ENCODE measurements around the gene FADS2.

DNA sequence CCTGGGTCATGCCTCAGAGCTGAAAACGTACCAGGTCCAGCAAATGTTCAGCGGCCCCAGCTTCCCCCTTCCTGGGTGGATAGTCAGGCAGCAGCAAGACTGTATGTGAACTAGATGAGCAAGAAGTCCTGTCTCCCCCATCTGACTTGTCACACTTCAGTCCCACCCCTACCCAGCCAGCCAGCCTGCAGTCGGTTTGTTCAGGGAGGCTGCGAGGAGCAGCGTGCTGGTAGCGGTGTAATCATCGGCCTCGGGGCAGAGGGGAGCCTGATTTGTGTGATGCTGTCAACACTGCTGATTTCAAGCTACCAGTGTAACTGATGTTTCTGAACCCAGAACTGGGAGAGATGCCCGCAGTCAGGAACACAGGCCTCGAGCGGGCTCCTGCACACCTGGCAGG is 45.3 kb upstream of the FADS2 start:
- TF ChIP-seq, protein P1, sequence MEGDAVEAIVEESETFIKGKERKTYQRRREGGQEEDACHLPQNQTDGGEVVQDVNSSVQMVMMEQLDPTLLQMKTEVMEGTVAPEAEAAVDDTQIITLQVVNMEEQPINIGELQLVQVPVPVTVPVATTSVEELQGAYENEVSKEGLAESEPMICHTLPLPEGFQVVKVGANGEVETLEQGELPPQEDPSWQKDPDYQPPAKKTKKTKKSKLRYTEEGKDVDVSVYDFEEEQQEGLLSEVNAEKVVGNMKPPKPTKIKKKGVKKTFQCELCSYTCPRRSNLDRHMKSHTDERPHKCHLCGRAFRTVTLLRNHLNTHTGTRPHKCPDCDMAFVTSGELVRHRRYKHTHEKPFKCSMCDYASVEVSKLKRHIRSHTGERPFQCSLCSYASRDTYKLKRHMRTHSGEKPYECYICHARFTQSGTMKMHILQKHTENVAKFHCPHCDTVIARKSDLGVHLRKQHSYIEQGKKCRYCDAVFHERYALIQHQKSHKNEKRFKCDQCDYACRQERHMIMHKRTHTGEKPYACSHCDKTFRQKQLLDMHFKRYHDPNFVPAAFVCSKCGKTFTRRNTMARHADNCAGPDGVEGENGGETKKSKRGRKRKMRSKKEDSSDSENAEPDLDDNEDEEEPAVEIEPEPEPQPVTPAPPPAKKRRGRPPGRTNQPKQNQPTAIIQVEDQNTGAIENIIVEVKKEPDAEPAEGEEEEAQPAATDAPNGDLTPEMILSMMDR (IDR thresholded peaks at IDR 0.05 in 2 of 3, conservative IDR thresholded peaks at IDR 0.05 in 1 of 3; ENCODE audit: borderline replicate concordance in 1 of 3, insufficient read depth in 1 of 3, low read depth in 2 of 3, low read length in 2 of 3) = no peak
- TF ChIP-seq POLR2A (IDR thresholded peaks at IDR 0.05; ENCODE audit: borderline replicate concordance, extremely low read depth, insufficient read depth, insufficient read length) (no peak), CBX3 (IDR thresholded peaks at IDR 0.05; ENCODE audit: low read depth) (no peak), CEBPB (IDR thresholded peaks at IDR 0.05; ENCODE audit: low read depth) (no peak), EZH2phosphoT487 (IDR thresholded peaks at IDR 0.05; ENCODE audit: borderline replicate concordance) (no peak), SRF (IDR thresholded peaks at IDR 0.05; ENCODE audit: low read depth) (no peak)
- TF ChIP-seq, protein P2, sequence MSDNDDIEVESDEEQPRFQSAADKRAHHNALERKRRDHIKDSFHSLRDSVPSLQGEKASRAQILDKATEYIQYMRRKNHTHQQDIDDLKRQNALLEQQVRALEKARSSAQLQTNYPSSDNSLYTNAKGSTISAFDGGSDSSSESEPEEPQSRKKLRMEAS (IDR thresholded peaks at IDR 0.05) = no peak

All from HCT116 (cell line).